Activated naive CD8-positive, alpha-beta T cell treated with anti-CD3 and anti-CD28 coated beads, Interleukin-2, amount 10 ng/mL, durations not matched to agents 7 days and 5 days (primary cell): ENCODE results near the gene PEF1. TPM values are rescaled to one million over a fixed set of nuclear protein-coding genes. Genes with fewer than 3 reads are reported as not detected.

Source experiments
- ATAC-seq: fragments of 150-1000 bp; cut with Tn5 transposase; one replicate; pipeline ENCODE4 v1.10.0; 2021; ENCODE audit warnings: low read depth, moderate library complexity
- POLR2A ChIA-PET: fragments of 350-600 bp; sonication (Branson Sonifier 250); formaldehyde crosslinking; loops from one replicate; lab custom pipeline; 2021; ENCODE audit warnings: antibody characterized with exemption; lab: Charles Lee
- DNase-seq: peaks from one replicate; pipeline ENCODE4 v3.0.0; 2021
- H3K27ac Mint-ChIP-seq: one replicate; pipeline ENCODE4 v1.8.0; 2022; ENCODE audit warnings: mild to moderate bottlenecking, mixed read lengths
- H3K27me3 Mint-ChIP-seq: one replicate; pipeline ENCODE4 v1.8.0; 2022; ENCODE audit warnings: mild to moderate bottlenecking, moderate library complexity, mixed read lengths
- H3K36me3 Mint-ChIP-seq: one replicate; pipeline ENCODE4 v1.8.0; 2021; ENCODE audit warnings: mild to moderate bottlenecking, mixed read lengths
- H3K4me1 Mint-ChIP-seq: one replicate; pipeline ENCODE4 v1.8.0; 2021; ENCODE audit warnings: mixed read lengths
- H3K4me3 Mint-ChIP-seq: one replicate; pipeline ENCODE4 v1.8.0; 2022; ENCODE audit warnings: mild to moderate bottlenecking, moderate library complexity, mixed read lengths
- H3K9me3 Mint-ChIP-seq: one replicate; pipeline ENCODE4 v1.8.0; 2021; ENCODE audit warnings: mixed read lengths
- total RNA-seq, 2 experiments: library from RNA; stranded (reverse); gene quantifications; one replicate each; pipeline ENCODE4 v1.2.3, GENCODE V29; 2021

The PEF1 gene
- total RNA-seq, 2 experiments from 2014 or later = 47.2 TPM

GRCh38 chr1:31657020-31657804 lies 12.5 kb upstream of the PEF1 start:
- H3K9me3 Mint-ChIP-seq = no peaks in the 10 kb centered on the region

GRCh38 chr1:31655756-31656155 lies 11.1 kb upstream of the PEF1 start:
- no peaks in the 10 kb centered on the region for H3K4me1 Mint-ChIP-seq
- no peak overlapping the region for H3K27ac Mint-ChIP-seq
- POLR2A ChIA-PET = no interaction called here
- ATAC-seq (no peak), DNase-seq (no peak)
- no peak overlapping the region for H3K4me3 Mint-ChIP-seq
- H3K9me3 Mint-ChIP-seq = no peaks in the 10 kb centered on the region
- H3K27me3 Mint-ChIP-seq = no peaks in the 10 kb centered on the region
- H3K36me3 Mint-ChIP-seq = no peaks in the 10 kb centered on the region

More at GRCh38 chr1:31657020-31657804, 12.5 kb upstream of the PEF1 start:
- Mint-ChIP-seq H3K27ac (no peak overlapping the region), H3K36me3 (no peaks in the 10 kb centered on the region), H3K27me3 (no peaks in the 10 kb centered on the region), H3K4me1 (no peaks in the 10 kb centered on the region), H3K4me3 (no peak overlapping the region)
- DNase-seq (no peak), ATAC-seq (no peak)
- POLR2A ChIA-PET = no interaction called here

- POLR2A ChIA-PET = no interaction called here
- H3K9me3 Mint-ChIP-seq = no peaks in the 10 kb centered on the region
- H3K27ac Mint-ChIP-seq = no peak overlapping the region
- no peaks in the 10 kb centered on the region for H3K27me3 Mint-ChIP-seq
- no peak overlapping the region for H3K4me3 Mint-ChIP-seq
- no peak for DNase-seq
- no peak for ATAC-seq
- no peaks in the 10 kb centered on the region for H3K36me3 Mint-ChIP-seq
- H3K4me1 Mint-ChIP-seq = no peaks in the 10 kb centered on the region
These were observed 10.4 kb upstream of the PEF1 start for GRCh38 chr1:31655104-31655503.

GRCh38 chr1:31654474-31654776 lies 9.7 kb upstream of the PEF1 start:
- Mint-ChIP-seq H3K27me3 (no peaks in the 10 kb centered on the region), H3K36me3 (no peaks in the 10 kb centered on the region), H3K4me1 (no peaks in the 10 kb centered on the region), H3K27ac (no peak overlapping the region), H3K4me3 (no peak overlapping the region), H3K9me3 (no peaks in the 10 kb centered on the region)
- POLR2A ChIA-PET = no interaction called here
- no peak for ATAC-seq
- no peak for DNase-seq

- Mint-ChIP-seq H3K4me3 (no peak overlapping the region), H3K36me3 (no peaks in the 10 kb centered on the region), H3K4me1 (no peaks in the 10 kb centered on the region), H3K9me3 (no peaks in the 10 kb centered on the region), H3K27me3 (no peaks in the 10 kb centered on the region), H3K27ac (no peak overlapping the region)
- POLR2A ChIA-PET = no interaction called here
- ATAC-seq (no peak), DNase-seq (no peak)
These were observed 9.2 kb upstream of the PEF1 start for GRCh38 chr1:31653717-31654473.

GRCh38 chr1:31652891-31653499 lies 8.3 kb upstream of the PEF1 start:
- H3K27me3 Mint-ChIP-seq = no peaks in the 10 kb centered on the region
- DNase-seq = no peak
- H3K27ac Mint-ChIP-seq = no peak overlapping the region
- no peak for ATAC-seq
- no peak overlapping the region for H3K4me3 Mint-ChIP-seq
- POLR2A ChIA-PET = interaction anchor here (1.0 kb wide), 1 partner anchor 8 kb away, joined by 3 read pairs; the partner anchor contains the start of gene PEF1
- H3K36me3 Mint-ChIP-seq = no peaks in the 10 kb centered on the region
- no peaks in the 10 kb centered on the region for H3K9me3 Mint-ChIP-seq
- no peaks in the 10 kb centered on the region for H3K4me1 Mint-ChIP-seq

- H3K9me3 Mint-ChIP-seq = no peaks in the 10 kb centered on the region
These were observed 7.1 kb upstream of the PEF1 start for GRCh38 chr1:31651766-31652165.

GRCh38 chr1:31651089-31651420 lies 6.4 kb upstream of the PEF1 start:
- H3K4me3 Mint-ChIP-seq = no peak overlapping the region
- no peak overlapping the region for H3K27ac Mint-ChIP-seq
- no peak for DNase-seq
- peaks cover 3% of the 10 kb centered on the region for H3K36me3 Mint-ChIP-seq
- POLR2A ChIA-PET = no interaction called here
- H3K4me1 Mint-ChIP-seq = peaks cover 8% of the 10 kb centered on the region
- no peaks in the 10 kb centered on the region for H3K27me3 Mint-ChIP-seq
- no peaks in the 10 kb centered on the region for H3K9me3 Mint-ChIP-seq
- no peak for ATAC-seq

More at GRCh38 chr1:31651766-31652165, 7.1 kb upstream of the PEF1 start:
- Mint-ChIP-seq H3K27ac (no peak overlapping the region), H3K27me3 (no peaks in the 10 kb centered on the region), H3K4me1 (peaks cover 2% of the 10 kb centered on the region), H3K36me3 (peaks cover 2% of the 10 kb centered on the region), H3K4me3 (no peak overlapping the region)
- POLR2A ChIA-PET = no interaction called here
- DNase-seq (no peak), ATAC-seq (no peak)

GRCh38 chr1:31650161-31651088 lies 5.7 kb upstream of the PEF1 start:
- POLR2A ChIA-PET = no interaction called here
- Mint-ChIP-seq H3K36me3 (peaks cover 3% of the 10 kb centered on the region), H3K4me1 (peaks cover 14% of the 10 kb centered on the region), H3K27me3 (no peaks in the 10 kb centered on the region), H3K4me3 (no peak overlapping the region), H3K9me3 (no peaks in the 10 kb centered on the region), H3K27ac (no peak overlapping the region)
- ATAC-seq = no peak
- no peak for DNase-seq

GRCh38 chr1:31648641-31649357 lies 4.1 kb upstream of the PEF1 start:
- peaks cover 3% of the 10 kb centered on the region for H3K36me3 Mint-ChIP-seq
- POLR2A ChIA-PET = no interaction called here

GRCh38 chr1:31648190-31648589 lies 3.5 kb upstream of the PEF1 start:
- Mint-ChIP-seq H3K4me1 (peaks cover 24% of the 10 kb centered on the region), H3K9me3 (no peaks in the 10 kb centered on the region), H3K4me3 (no peak overlapping the region), H3K36me3 (peaks cover 3% of the 10 kb centered on the region), H3K27ac (no peak overlapping the region), H3K27me3 (no peaks in the 10 kb centered on the region)
- ATAC-seq (no peak), DNase-seq (no peak)
- POLR2A ChIA-PET = no interaction called here

More at GRCh38 chr1:31648641-31649357, 4.1 kb upstream of the PEF1 start:
- DNase-seq = no peak
- H3K4me1 Mint-ChIP-seq = peaks cover 19% of the 10 kb centered on the region
- H3K4me3 Mint-ChIP-seq = no peak overlapping the region
- no peaks in the 10 kb centered on the region for H3K9me3 Mint-ChIP-seq
- H3K27me3 Mint-ChIP-seq = no peaks in the 10 kb centered on the region
- ATAC-seq = no peak
- H3K27ac Mint-ChIP-seq = no peak overlapping the region

GRCh38 chr1:31647106-31647505 lies 2.4 kb upstream of the PEF1 start:
- no peak for ATAC-seq
- DNase-seq = no peak
- no peaks in the 10 kb centered on the region for H3K9me3 Mint-ChIP-seq
- POLR2A ChIA-PET = no interaction called here
- H3K4me3 Mint-ChIP-seq = no peak overlapping the region
- H3K36me3 Mint-ChIP-seq = peaks cover 3% of the 10 kb centered on the region
- peak overlapping the region; percentile 34 for H3K27ac Mint-ChIP-seq
- peaks cover 24% of the 10 kb centered on the region for H3K4me1 Mint-ChIP-seq
- no peaks in the 10 kb centered on the region for H3K27me3 Mint-ChIP-seq
